Osteoblast (primary cell): ENCODE measurements around the gene NTSR2. TPM values are rescaled to one million over a fixed set of nuclear protein-coding genes. Genes with fewer than 3 reads are reported as not detected.
A peak's percentile ranks its signal among the peaks of the same experiment; 100 is the strongest.

Experiments used
- DNase-seq: peaks from one replicate; pipeline ENCODE4 v3.0.0; 2011; ENCODE audit warnings: low spot score, mixed read lengths; ENCODE audit not compliant: insufficient read length; ENCODE audit errors: missing footprints
- H2AFZ ChIP-seq: 2 replicates; pipeline ENCODE4 v1.6.0; 2011; ENCODE audit warnings: mild to moderate bottlenecking, low read length
- H3K27ac ChIP-seq: 2 replicates; pipeline ENCODE4 v1.5.1; 2011; ENCODE audit warnings: mild to moderate bottlenecking, low read depth, low read length, moderate library complexity
- H3K27me3 ChIP-seq: 2 replicates; pipeline ENCODE4 v1.6.0; 2012; ENCODE audit warnings: mild to moderate bottlenecking, control low read depth, inconsistent platforms, low read length, moderate library complexity; ENCODE audit not compliant: insufficient read depth
- H3K36me3 ChIP-seq: 2 replicates; pipeline ENCODE4 v1.5.1; 2011; ENCODE audit warnings: mild to moderate bottlenecking, low read length, control low read depth, moderate library complexity; ENCODE audit not compliant: insufficient read depth
- H3K4me1 ChIP-seq: 2 replicates; pipeline ENCODE4 v1.5.1; 2011; ENCODE audit warnings: mild to moderate bottlenecking, low read length, control low read depth, moderate library complexity; ENCODE audit not compliant: insufficient read depth
- H3K4me2 ChIP-seq: 2 replicates; pipeline ENCODE4 v1.6.0; 2011; ENCODE audit warnings: mild to moderate bottlenecking, low read length; ENCODE audit not compliant: insufficient read depth
- H3K4me3 ChIP-seq: fragments of 200-600 bp; sonication (generic); 3 replicates; pipeline ENCODE4 v1.5.1; 2012; ENCODE audit warnings: mild to moderate bottlenecking, low read length, inconsistent platforms; ENCODE audit not compliant: insufficient read depth
- H3K79me2 ChIP-seq: 2 replicates; pipeline ENCODE4 v1.6.0; 2012; ENCODE audit warnings: mild to moderate bottlenecking, low read length, control low read depth, inconsistent platforms; ENCODE audit not compliant: insufficient read depth
- H3K9me3 ChIP-seq: 2 replicates; pipeline ENCODE4 v1.5.1; 2011; ENCODE audit warnings: low read depth, low read length, control low read depth
- H4K20me1 ChIP-seq: 2 replicates; pipeline ENCODE4 v1.6.0; 2012; ENCODE audit warnings: mild to moderate bottlenecking, low read length, control low read depth; ENCODE audit not compliant: insufficient read depth
- CTCF ChIP-seq: IDR thresholded peaks from 2 replicates; pipeline ENCODE4 v1.5.1; 2011; ENCODE audit warnings: mild to moderate bottlenecking, low read depth, low read length, moderate library complexity; ENCODE audit errors: extremely low read depth
- total RNA-seq: library from RNA; depleted of rRNA; stranded (reverse); fragments of >200 nt; gene quantifications from 2 replicates; pipeline ENCODE4 v1.2.3, GENCODE V29; 2012

The NTSR2 gene
- total RNA-seq, 1 donor = not detected

DNA sequence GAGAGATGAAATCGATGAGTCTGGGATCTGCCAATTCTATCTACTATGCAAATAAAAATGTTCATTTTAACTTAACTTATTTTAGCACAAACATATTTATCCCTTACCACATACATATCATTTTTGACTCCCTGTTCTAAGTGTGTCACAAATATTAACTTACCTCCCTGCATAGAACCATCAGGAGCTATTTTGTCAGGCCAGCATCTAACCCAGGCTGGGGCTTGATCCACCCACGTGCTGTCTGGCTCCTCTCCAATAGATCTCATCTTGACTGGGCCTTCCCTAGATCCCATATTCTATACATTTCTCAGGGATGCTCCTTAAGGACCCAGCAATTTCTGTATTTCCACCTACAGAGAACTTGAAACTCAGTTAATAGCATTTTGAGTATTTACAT is 20.9 kb downstream of the NTSR2 start:
- Histone ChIP-seq H3K27me3 (peaks cover 33% of the 10 kb centered on the region), H2AFZ (no peak overlapping the region), H3K27ac (no peak overlapping the region), H4K20me1 (no peaks in the 10 kb centered on the region), H3K4me1 (no peaks in the 10 kb centered on the region), H3K9me3 (no peaks in the 10 kb centered on the region), H3K79me2 (no peaks in the 10 kb centered on the region), H3K36me3 (no peaks in the 10 kb centered on the region), H3K4me3 (no peak overlapping the region), H3K4me2 (no peak overlapping the region)
- DNase-seq = no peak
- TF ChIP-seq CTCF = no peak

DNA sequence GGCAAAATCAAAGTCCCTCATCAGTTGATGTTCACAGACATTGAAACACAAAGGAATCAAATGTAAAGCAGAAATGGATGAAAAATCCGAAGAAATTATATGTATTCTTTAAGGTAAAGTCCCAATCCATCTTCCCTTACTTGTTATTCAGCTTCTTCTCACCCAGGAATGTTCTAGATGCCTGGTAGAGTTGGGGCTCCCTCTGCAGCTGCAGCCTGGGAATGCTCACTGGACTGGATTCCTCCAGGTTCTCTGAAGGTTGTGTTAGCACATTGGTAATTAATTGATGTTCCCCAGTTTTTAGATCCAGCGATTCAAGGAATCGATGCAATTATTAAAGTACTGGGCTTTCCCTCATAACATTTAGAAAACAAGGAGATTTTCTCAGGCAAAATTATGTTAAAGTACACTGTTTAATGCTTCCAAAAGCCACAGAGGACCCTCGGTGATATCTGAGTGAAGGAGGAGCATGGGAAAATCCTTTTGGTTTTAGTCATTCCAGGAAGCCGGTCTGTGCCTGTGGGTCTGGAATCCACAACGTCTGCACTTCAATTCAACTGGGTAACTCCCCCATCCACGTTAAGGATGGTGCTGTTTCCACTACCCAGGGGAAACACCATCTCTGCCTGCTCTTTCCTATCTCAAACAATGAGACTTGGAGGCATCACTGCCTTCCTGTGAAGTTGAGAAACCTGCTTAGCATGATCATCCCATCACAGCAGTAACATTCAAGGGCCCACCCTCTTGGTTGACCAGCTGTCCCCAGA is 22.0 kb downstream of the NTSR2 start:
- Histone ChIP-seq H2AFZ (no peak overlapping the region), H3K4me2 (no peak overlapping the region), H3K9me3 (no peaks in the 10 kb centered on the region), H3K4me3 (no peak overlapping the region), H3K27me3 (peaks cover 31% of the 10 kb centered on the region), H3K4me1 (no peaks in the 10 kb centered on the region), H3K79me2 (no peaks in the 10 kb centered on the region), H3K27ac (no peak overlapping the region), H4K20me1 (no peaks in the 10 kb centered on the region), H3K36me3 (no peaks in the 10 kb centered on the region)
- TF ChIP-seq CTCF = peak; percentile 48
- no peak for DNase-seq

DNA sequence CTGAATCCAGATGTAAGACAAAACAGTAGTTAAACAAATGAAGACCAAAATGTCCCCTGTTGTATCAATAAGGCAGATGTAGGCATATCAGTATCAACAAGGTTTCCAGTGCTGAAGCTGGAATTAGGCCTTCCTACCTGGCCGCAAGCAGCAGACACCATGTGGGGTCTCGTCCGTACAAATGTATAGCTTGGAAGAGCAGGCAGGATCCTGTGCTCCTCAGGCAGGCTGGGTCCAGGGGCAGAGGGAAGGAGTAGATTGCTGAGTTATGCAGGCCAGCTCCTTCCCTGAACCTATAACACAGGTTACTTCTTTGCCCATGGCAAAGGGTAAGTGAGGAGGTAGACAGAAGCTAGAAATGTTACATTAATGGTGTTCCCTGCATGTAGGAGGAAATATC is 23.5 kb downstream of the NTSR2 start:
- Histone ChIP-seq H3K27ac (no peak overlapping the region), H3K9me3 (no peaks in the 10 kb centered on the region), H3K4me2 (no peak overlapping the region), H3K4me1 (no peaks in the 10 kb centered on the region), H3K27me3 (peaks cover 27% of the 10 kb centered on the region), H3K36me3 (no peaks in the 10 kb centered on the region), H2AFZ (no peak overlapping the region), H3K79me2 (no peaks in the 10 kb centered on the region), H3K4me3 (no peak overlapping the region), H4K20me1 (no peaks in the 10 kb centered on the region)
- no peak for TF ChIP-seq CTCF
- DNase-seq = no peak

DNA sequence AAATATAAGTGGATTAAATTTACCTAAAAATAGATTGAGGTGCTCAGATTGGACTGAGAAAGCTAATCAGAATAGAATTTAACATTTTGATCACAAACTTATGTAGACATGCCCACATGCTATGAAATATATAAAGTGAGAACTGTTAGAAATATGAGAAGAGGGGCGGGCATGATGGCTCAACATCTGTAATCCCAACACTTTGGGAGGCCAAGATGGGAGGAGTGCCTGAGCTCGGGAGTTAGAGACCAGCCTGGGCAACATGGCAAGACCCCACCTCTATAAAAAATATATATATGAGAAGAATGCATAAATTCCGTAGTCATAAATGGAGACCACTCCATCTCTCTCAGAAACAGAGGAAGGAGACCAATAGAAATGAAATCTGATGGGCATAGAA is 25.7 kb downstream of the NTSR2 start:
- no peaks in the 10 kb centered on the region for H3K36me3 ChIP-seq
- H3K9me3 ChIP-seq = no peaks in the 10 kb centered on the region
- H4K20me1 ChIP-seq = no peaks in the 10 kb centered on the region
- no peak overlapping the region for H2AFZ ChIP-seq
- peaks cover 11% of the 10 kb centered on the region for H3K27me3 ChIP-seq
- H3K27ac ChIP-seq = no peak overlapping the region
- no peaks in the 10 kb centered on the region for H3K79me2 ChIP-seq
- no peak overlapping the region for H3K4me3 ChIP-seq
- no peaks in the 10 kb centered on the region for H3K4me1 ChIP-seq
- no peak overlapping the region for H3K4me2 ChIP-seq
- TF ChIP-seq CTCF = no peak
- no peak for DNase-seq
